Epithelial cell of proximal tubule (primary cell): Measurements from ENCODE around the gene CLPTM1L. TPM values are rescaled to one million over a fixed set of nuclear protein-coding genes. Genes with fewer than 3 reads are reported as not detected.
"Not testable (repeated sequence)": the region's sequence is repeated elsewhere in the genome, so short reads cannot be mapped to it uniquely, and the experiment has no call there.

ENCODE experiments used
- DNase-seq: peaks from one replicate; pipeline ENCODE4 v3.0.0-alpha.2; 2011; ENCODE audit warnings: low read depth
- H3K4me3 ChIP-seq: 2 replicates; pipeline ENCODE4 v1.5.1; 2011; ENCODE audit warnings: low read depth, mild to moderate bottlenecking, low read length
- CTCF ChIP-seq: conservative IDR thresholded peaks from 2 replicates; pipeline ENCODE4 v1.5.1; 2012; ENCODE audit warnings: low read depth, mild to moderate bottlenecking, low read length
- total RNA-seq: library from RNA; depleted of rRNA; stranded (reverse); fragments of >200 nt; gene quantifications from 2 replicates; pipeline ENCODE4 v1.2.3, GENCODE V29; 2015

The CLPTM1L gene
- total RNA-seq, 1 donor from 2014 or later = 112 TPM

- DNase-seq = no peak
- TF ChIP-seq CTCF = no peak
- H3K4me3 ChIP-seq = no peak overlapping the region
These were observed 9.9 kb downstream of the CLPTM1L start for GRCh38 chr5:1334831-1335539.

GRCh38 chr5:1333986-1334385, 10.9 kb downstream of the CLPTM1L start:
- no peak for TF ChIP-seq CTCF
- H3K4me3 ChIP-seq = no peak overlapping the region

DNA sequence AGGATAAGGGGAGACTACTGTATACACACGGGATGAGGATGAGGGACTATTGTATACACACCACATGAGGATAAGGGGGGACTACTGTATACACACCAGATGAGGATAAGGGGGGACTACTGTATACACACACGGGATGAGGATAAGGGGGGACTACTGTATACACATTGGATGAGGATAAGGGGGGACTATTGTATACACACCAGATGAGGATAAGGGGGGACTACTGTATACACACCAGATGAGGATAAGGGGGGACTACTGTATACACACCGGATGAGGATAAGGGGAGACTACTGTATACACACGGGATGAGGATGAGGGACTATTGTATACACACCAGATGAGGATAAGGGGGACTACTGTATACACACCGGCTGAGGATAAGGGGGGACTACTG, 11.6 kb downstream of the CLPTM1L start:
- not testable (repeated sequence) for DNase-seq, H3K4me3 ChIP-seq

More at GRCh38 chr5:1333986-1334385, 10.9 kb downstream of the CLPTM1L start:
- no peak for DNase-seq

GRCh38 chr5:1332461-1333001, 12.4 kb downstream of the CLPTM1L start:
- DNase-seq = no peak
- no peak for TF ChIP-seq CTCF

DNA sequence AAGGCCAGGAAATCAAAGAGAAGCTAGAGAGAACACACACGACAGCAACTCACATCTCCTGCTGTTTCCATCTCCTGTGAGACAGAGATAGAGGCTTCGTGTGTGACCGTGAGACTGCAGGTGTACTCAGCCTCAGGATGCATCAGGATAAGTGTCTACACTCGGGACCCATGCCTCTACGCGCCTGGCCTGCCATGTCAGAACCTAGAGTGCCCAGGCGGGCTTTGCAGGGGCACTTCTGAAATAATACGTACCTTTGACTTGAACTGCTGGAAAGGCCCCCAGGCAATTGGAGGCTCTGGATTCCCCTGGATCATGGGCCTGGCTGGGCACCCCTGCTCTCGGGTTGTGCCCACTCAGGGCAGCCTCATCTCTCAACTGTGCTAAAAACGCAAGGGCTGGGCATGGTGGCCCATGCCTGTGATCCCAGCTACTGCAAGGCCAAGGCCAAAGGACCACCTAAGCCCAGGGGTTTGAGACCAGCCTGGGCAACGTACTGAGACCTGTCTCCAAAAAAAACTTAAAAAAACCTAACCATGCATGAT, 13.0 kb downstream of the CLPTM1L start:
- H3K4me3 ChIP-seq = no peak overlapping the region

More at GRCh38 chr5:1332461-1333001, 12.4 kb downstream of the CLPTM1L start:
- no peak overlapping the region for H3K4me3 ChIP-seq

GRCh38 chr5:1330847-1331831, 13.8 kb downstream of the CLPTM1L start:
- no peak for DNase-seq
- no peak overlapping the region for H3K4me3 ChIP-seq
- no peak for TF ChIP-seq CTCF

More for the DNA sequence above, 13.0 kb downstream of the CLPTM1L start:
- TF ChIP-seq CTCF = no peak
- DNase-seq = no peak
